ENCODE measurements around the gene PCDHGC3. TPM values are rescaled to one million over a fixed set of nuclear protein-coding genes. Genes with fewer than 3 reads are reported as not detected.

Gene PCDHGC3
- total and polyA plus RNA-seq, 2 of the 8 experiments (the other 6 are each of a cell fraction or from before 2014, with no cell fraction given) = 4.7 to 18.6 TPM

GRCh38 chr5:141439411-141440141 lies 36.2 kb upstream of the PCDHGC3 start:
- no peak overlapping the region for H4K91ac ChIP-seq (replicated peaks; ENCODE audit: insufficient read length, low read length)
- H3K4me2 ChIP-seq (ENCODE audit: insufficient read depth in 1 of 2, low read depth in 2 of 2, low read length in 2 of 2) = no peak overlapping the region
- H4K5ac ChIP-seq (ENCODE audit: insufficient read length, low read depth, low read length) = no peak overlapping the region
- H2BK5ac ChIP-seq (ENCODE audit: low read depth, low read length) = no peak overlapping the region
- H3K4me1 ChIP-seq (replicated peaks in 1 of 4; ENCODE audit: control insufficient read depth in 3 of 4, insufficient read depth in 4 of 4, low read length in 3 of 4) = no peaks in the 10 kb centered on the region
- ChIA-PET POLR2A (ENCODE audit: partially characterized antibody) (interaction anchor here (0.9 to 1.0 kb wide), 2 partner anchors 70 to 195 kb away, joined by 3 to 6 read pairs; partner anchors contain the start of gene PCDHB15), CTCF (ENCODE audit: partially characterized antibody) (interaction anchor here (0.6 to 4.9 kb wide), 27 partner anchors 9 to 226 kb away, joined by 3 to 22 read pairs (median 4); partner anchors contain the start of genes PCDHB13, PCDHGA10, PCDHGA11 and PCDHGA12)
- no peak overlapping the region for H2BK12ac ChIP-seq (ENCODE audit: low read depth, low read length)
- no peaks in the 10 kb centered on the region for H3K27me3 ChIP-seq (replicated peaks in 1 of 4; ENCODE audit: control insufficient read depth in 3 of 4, extremely low read depth in 1 of 4, insufficient read depth in 3 of 4, low read length in 3 of 4)
- no peak overlapping the region for H3K14ac ChIP-seq (ENCODE audit: insufficient read length)
- H3K9me3 ChIP-seq (ENCODE audit: insufficient read depth in 2 of 2, low read depth in 1 of 2, low read length in 1 of 2) = peaks cover 2 to 6% of the 10 kb centered on the region in 2 experiments; a peak in 1 of 4 replicates
- H4K8ac ChIP-seq (ENCODE audit: extremely low read depth, insufficient read depth, low read length) = no peak overlapping the region
- H2BK120ac ChIP-seq (replicated peaks; ENCODE audit: low read depth, low read length) = no peak overlapping the region
- H3K23me2 ChIP-seq (ENCODE audit: low read depth, low read length) = no peaks in the 10 kb centered on the region
- H4K20me1 ChIP-seq (replicated peaks in 1 of 2; ENCODE audit: control insufficient read depth in 1 of 2, insufficient read depth in 2 of 2, low read length in 2 of 2) = peaks cover 0 to 2% of the 10 kb centered on the region in 2 experiments
- H3K9ac ChIP-seq (replicated peaks in 1 of 4; ENCODE audit: extremely low read depth in 1 of 4, low read depth in 3 of 4, low read length in 3 of 4) = no peak overlapping the region
- no peak for TF ChIP-seq TBP (IDR thresholded peaks at IDR 0.05; ENCODE audit: low read depth, low read length)
- peak in 1 of 2 experiments; percentile 33; a peak in 2 of 4 replicates for TF ChIP-seq RAD21 (IDR thresholded peaks at IDR 0.05 in 1 of 2, conservative IDR thresholded peaks at IDR 0.05 in 1 of 2; ENCODE audit: low read depth in 2 of 2, low read length in 2 of 2)
- no peak for TF ChIP-seq JUND (IDR thresholded peaks at IDR 0.05; ENCODE audit: low read length)
- H3K79me1 ChIP-seq (ENCODE audit: low read depth, low read length) = no peaks in the 10 kb centered on the region
- no peak overlapping the region for H2AK5ac ChIP-seq (ENCODE audit: low read depth, low read length)
- H3K79me2 ChIP-seq (ENCODE audit: control insufficient read depth in 1 of 2, insufficient read depth in 2 of 2, low read length in 2 of 2) = no peaks in the 10 kb centered on the region
- no peak overlapping the region for H2BK20ac ChIP-seq (ENCODE audit: low read length)
- no peak for DNase-seq (ENCODE audit: low read depth in 1 of 2, low spot score in 2 of 2)
- no peaks in the 10 kb centered on the region for H3K36me3 ChIP-seq (ENCODE audit: control insufficient read depth in 2 of 4, insufficient read depth in 4 of 4, low read length in 3 of 4)
- FAIRE-seq = no peak
- no peak overlapping the region for H3K4me3 ChIP-seq (ENCODE audit: extremely low read depth in 1 of 4, insufficient read depth in 2 of 4, low read depth in 3 of 4, low read length in 4 of 4)
- H2BK15ac ChIP-seq (ENCODE audit: low read length) = no peak overlapping the region
- H3K18ac ChIP-seq (ENCODE audit: extremely low read depth, low read length) = no peak overlapping the region
- no peak overlapping the region for H3K4ac ChIP-seq (replicated peaks; ENCODE audit: insufficient read length, low read depth, low read length)
- WGBS, 2 experiments (ENCODE audit: extremely low coverage in 1 of 2, insufficient coverage in 1 of 2, insufficient read length in 1 of 2, insufficient replicate concordance in 2 of 2, low coverage in 1 of 2, low lambda C conversion rate in 2 of 2, missing lambda C conversion rate in 1 of 2) = 81% methylated on average over 10 of the region's 10 CpGs; no CpG with 5 or more reads in 1 of the 2 experiments
- H3K27ac ChIP-seq (ENCODE audit: low read depth, low read length) = no peak overlapping the region
- H2AFZ ChIP-seq (ENCODE audit: low read length) = no peak overlapping the region
- no peak overlapping the region for H3K56ac ChIP-seq (replicated peaks; ENCODE audit: insufficient read length, low read depth, low read length)
- H3K23ac ChIP-seq (ENCODE audit: insufficient read length) = no peak overlapping the region
